GM11168 (cell line): ENCODE data around the gene WBP2.

Experiments used
- in situ Hi-C: fragments of 300-500 bp; cut with MboI; formaldehyde crosslinking; loops from one replicate; pipeline ENCODE4 v1.12.0; 2022; ENCODE audit warnings: low sequenced_read_pairs; ENCODE audit not compliant: unreplicated experiment

Gene WBP2

DNA sequence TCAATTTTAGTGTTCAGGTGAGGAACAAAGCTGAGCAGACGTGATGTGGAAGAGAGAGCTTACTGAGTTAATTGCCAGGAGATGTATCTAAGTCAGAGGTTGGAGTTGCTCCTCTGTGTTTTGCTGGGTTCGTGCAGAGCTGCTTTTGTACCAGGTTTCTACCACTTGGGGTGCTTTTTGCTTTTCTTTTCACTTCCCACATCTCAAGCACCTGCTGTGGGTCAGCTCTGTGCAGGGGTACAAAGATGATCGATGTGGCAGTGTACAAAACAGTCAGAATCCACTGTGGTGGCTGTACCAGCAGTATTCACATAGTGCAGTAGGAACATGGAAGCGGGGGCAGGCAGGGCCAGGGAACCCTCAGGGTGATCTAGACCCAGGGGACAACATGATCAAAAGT, 55.7 kb downstream of the WBP2 start:
- in situ Hi-C loops: no loop called here

GRCh38 chr17:75795820-75796607, 59.1 kb downstream of the WBP2 start:
- in situ Hi-C loops: no loop called here
